HG02852 (cell line): ENCODE data around the gene ZNF292.
"Not testable (repeated sequence)": the region's sequence is repeated elsewhere in the genome, so short reads cannot be mapped to it uniquely, and the experiment has no call there.

Experiments
- ATAC-seq: cut with Tn5 transposase; IDR thresholded peaks from one replicate; pipeline ENCODE4 v1.9.1; 2021; ENCODE audit warnings: mild to moderate bottlenecking, moderate library complexity; ENCODE audit not compliant: unreplicated experiment

ZNF292 gene

DNA sequence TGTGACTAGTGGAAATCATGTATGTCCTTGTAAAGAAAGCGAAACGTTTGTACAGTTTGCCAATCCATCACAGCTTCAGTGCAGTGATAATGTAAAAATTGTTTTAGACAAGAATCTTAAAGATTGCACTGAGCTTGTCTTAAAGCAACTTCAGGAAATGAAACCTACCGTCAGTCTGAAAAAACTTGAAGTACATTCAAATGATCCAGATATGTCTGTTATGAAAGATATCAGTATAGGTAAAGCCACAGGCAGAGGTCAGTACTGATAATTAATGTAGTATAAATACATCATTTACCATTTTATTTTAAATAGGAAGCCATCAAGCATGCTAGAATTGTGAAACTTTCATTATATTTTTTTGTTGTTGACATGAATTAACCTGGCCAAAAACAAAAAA, 106.2 kb downstream of the ZNF292 start:
- no peak for ATAC-seq

DNA sequence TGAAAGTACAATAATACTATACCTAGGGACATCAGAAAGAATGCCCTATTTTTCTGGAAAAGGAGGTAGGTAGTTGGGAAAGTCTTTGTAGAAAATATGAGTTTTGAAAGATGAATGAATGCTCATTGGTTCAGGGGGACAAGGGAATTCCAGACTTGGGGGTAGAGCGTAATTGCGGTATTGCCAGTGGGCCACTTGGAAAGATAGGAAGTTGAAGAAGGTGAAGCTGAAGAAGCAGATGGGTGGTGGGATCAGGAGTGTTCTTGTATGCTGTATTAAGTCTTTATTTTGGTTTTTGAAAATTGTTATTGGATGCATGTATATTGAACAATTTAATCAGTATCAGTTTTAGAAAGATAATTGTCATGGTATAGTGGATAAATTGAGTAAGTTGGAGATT, 109.1 kb downstream of the ZNF292 start:
- no peak for ATAC-seq

DNA sequence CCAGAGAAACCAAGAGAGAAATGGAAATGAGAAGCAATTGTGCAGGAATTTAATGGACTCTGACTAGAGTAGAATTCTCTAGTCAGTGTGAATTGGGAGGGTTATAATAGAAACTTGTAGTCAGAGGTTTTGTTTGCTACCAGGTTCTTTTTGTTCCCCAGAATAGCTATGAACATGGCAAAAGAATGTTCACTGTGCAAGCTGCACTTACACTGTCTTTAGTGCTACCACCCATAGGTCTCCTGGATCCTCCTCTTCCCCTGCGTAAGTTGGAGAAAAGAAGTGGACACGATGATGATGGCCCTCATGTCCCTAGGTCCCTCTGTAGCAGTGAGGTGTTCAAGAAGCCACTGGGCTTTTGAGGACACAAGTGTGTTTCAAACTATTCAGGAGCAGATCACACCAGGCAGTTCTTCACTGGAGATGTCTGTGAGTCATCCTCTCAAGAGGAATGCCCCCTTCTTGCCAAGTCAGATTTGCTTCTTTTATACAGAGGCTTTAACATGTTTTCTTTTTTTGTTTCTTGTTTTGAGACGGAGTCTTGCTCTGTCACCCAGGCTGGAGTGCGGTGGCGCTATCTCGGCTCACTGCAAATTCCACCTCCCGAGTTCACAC, 119.4 kb downstream of the ZNF292 start:
- no peak for ATAC-seq

- no peak for ATAC-seq
Measured at GRCh38 chr6:87276624-87277023, 121.3 kb downstream of the ZNF292 start.

GRCh38 chr6:87277123-87277522, 121.8 kb downstream of the ZNF292 start:
- no peak for ATAC-seq

GRCh38 chr6:87279196-87279595, 123.8 kb downstream of the ZNF292 start:
- no peak for ATAC-seq

- no peak for ATAC-seq
Measured at GRCh38 chr6:87281426-87281825, 126.1 kb downstream of the ZNF292 start.

- no peak for ATAC-seq
Measured at GRCh38 chr6:87282743-87283142, 127.4 kb downstream of the ZNF292 start.

- ATAC-seq: no peak
Measured at GRCh38 chr6:87283461-87283860, 128.1 kb downstream of the ZNF292 start.

DNA sequence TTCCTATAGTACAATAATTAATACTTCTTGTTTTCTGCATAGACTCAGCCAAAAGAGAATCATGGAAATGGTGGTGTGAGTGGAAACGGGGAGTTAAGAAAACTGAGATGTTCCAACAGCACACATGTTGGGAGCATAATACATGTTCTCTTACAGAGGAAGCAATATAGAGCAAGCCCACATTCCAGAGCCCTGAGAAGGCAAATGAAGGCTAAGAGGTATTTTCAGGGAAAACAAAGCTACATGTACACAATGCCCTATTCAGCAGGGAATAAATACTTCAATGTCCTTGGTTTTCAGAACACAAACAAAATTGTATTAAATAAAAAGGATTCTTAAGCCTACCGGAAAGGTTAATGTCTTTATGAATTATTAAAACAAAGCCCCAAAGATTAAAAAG, 131.9 kb downstream of the ZNF292 start:
- ATAC-seq: no peak

- ATAC-seq: no peak
Measured at GRCh38 chr6:87289571-87289970, 134.2 kb downstream of the ZNF292 start.

- no peak for ATAC-seq
Measured at GRCh38 chr6:87291883-87292282, 136.5 kb downstream of the ZNF292 start.

- ATAC-seq: no peak
Measured at GRCh38 chr6:87293526-87293925, 138.2 kb downstream of the ZNF292 start.

DNA sequence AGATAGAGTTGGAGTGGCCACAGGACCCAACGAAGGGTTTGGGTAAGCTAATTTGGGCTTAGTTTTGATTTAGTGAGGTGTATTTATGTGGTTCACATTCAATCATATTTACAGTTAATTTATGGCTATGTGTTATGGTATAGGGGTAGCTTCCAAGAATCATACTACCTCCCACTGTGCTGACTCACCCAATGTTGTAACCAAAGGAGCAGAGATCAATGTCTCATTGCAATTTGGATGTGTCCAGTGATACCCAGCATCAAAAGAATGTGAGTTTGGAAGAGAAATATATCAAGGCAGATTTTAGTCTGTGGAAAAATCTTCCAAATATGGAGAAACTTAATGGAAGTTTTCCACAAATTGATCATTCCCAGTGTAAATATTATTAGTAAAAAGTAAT, 141.8 kb downstream of the ZNF292 start:
- ATAC-seq: no peak

DNA sequence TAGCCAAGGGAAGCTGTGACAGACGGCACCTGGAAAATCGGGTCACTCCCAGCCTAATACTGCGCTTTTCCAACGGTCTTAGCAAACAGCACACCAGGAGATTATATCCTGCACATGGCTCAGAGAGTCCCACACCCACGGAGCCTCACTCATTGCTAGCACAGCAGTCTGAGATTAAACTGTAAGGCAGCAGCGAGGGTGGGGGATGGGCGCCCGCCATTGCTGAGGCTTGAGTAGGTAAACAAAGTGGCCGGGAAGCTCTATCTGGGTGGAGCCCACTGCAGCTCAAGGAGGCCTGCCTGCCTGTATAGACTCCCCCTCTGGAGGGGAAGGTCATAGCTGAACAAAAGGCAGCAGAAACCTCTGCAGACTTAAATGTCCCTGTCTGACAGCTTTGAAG, 145.9 kb downstream of the ZNF292 start:
- ATAC-seq: not testable (repeated sequence)

GRCh38 chr6:87308970-87309369, 153.6 kb downstream of the ZNF292 start:
- no peak for ATAC-seq

DNA sequence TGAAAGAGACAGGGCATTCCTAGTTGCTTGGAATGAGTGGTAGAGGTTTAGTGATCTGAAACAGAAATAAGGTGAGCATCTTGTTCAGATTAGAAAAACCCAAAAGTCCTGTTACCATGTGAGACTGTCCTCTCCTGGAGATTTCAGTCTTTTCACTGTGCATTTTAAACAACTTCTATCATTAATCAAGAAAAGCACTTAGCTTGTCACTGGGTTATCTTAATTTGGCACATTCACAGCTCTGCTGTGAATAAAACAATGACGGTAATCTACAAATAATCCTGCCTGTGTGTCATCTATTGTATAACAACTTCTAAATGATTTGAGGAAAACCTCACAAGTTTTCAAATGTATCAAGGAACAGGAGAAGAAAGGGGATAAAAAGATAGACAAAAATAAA, 157.5 kb downstream of the ZNF292 start:
- ATAC-seq: no peak
